Amygdala (tissue), 56 donors: ENCODE measurements around the gene CEP72.

Experiments used
- DNase-seq, 56 donors: peaks; one replicate each; lab custom pipeline; 2025; lab: John Stamatoyannopoulos, UW

CEP72 gene

DNA sequence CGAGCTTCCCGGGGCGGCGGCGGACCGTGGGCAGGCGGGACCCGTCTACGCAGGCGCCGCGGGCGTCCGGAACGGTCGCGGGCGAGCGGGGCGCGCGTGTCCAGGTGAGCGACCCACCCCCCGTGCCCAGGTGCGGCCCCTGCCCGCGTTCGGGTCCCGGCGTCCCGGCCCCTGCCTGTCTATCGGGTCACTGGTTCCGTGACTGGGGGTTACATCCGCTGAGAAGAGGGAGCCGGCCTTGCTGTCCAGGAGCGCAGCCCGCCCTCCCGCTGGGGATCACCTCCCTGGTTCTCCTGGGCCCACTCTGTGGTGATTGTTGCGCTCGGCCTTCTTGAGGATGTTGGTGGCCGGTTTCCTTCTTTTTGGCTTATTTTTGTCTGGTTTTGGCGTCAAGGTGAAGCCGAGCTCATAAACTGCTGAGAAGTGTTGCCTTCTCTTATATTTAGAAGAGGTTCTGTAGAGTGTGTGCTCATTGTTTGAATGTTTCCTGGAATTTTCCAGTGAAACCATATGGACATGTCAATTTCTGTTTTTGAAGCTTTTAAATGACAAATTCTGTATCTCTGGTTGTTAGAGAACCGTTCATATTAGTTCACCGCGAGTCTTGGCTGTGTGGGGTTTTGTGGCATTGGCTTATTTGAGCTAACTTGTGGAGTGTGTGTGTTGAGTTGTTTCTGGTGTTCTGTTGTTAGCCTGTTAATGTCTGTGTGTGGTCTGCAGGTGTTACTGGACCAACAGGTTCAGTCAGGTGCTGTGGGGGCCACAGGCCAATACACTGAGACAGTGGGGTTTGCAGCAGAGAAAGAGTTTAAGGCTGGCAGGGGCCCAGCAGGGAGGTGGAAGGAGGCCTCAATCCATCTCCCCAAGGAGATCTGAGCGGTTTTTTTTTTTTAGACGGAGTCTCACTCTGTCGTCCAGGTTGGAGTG lies 621 bp downstream of the CEP72 start:
- peak in 1 of 56 donors; percentile 56 for DNase-seq

GRCh38 chr5:616484-617039 lies 4.4 kb downstream of the CEP72 start:
- DNase-seq, result no peak

GRCh38 chr5:617896-618295 lies 5.8 kb downstream of the CEP72 start:
- DNase-seq, result no peak

- no peak for DNase-seq
Observed at GRCh38 chr5:618450-618849, 6.3 kb downstream of the CEP72 start.

DNA sequence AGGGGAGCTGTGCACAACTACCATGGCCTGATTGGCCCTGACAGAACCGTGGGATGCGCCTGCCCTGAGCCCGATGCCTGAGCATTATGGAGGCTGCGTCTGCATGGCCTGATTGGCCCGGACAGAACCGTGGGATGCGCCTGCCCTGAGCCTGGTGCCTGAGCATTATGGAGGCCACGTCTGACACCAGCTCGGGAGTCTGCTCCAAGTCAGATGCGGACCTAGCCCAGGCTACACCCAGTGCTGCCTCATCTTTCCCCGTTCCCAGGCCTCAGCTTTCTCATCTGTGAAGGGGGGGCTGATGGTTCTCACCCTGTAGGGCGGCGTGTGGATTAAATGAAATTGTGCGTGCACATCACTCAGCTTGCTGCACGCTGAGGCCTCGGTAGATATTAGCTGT lies 7.3 kb downstream of the CEP72 start:
- no peak for DNase-seq

DNA sequence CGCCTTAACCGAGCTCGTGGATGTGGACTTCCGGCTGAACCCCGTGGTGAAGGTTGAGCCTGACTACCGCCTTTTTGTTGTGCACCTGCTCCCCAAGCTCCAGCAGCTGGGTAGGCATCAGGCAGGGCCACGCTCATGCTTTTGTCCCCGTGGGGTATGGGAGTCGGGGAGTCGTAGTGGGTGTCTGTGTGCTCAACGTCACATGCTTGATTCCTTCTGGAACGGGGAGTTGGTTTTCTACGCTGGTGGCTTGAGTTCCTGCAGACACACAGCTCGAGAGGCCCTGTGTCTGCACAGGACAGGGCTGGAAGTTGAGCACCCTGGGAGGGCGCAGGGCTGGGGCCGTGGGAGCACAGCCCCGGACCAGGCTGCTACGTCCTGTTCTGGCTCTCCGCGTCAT lies 8.0 kb downstream of the CEP72 start:
- DNase-seq, result no peak

DNA sequence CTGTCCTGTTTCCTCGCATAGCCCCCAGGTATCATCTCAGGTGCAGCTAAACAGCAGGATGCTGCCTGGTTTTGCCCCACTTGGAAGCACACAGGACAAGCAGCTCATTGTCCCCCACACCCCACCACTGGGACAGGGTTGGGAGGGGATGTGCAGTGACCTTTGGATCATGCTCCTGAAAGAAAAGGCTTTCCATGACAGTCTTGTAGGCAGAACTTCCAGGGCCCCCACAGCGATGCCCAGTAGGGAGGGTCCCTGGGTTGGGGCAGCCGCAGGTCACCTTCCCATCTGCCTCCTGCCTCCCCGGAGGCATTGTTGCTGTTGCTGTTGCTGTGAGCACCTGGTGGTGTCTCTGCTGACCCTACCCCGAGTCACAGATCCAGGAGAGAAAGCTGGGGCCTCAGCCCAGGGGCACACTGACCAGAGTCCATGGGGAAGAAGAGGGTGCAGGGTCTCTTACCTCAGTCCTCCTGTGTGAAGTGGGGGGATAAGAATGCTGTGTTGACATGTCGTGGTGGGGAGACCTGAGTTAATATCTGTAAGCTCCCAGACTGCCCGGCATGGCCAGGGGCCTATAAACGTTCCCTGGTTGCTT lies 8.5 kb downstream of the CEP72 start:
- DNase-seq, result no peak

GRCh38 chr5:621341-621761 lies 9.2 kb downstream of the CEP72 start:
- no peak for DNase-seq

- no peak for DNase-seq
Observed at GRCh38 chr5:622359-622758, 10.2 kb downstream of the CEP72 start.

DNA sequence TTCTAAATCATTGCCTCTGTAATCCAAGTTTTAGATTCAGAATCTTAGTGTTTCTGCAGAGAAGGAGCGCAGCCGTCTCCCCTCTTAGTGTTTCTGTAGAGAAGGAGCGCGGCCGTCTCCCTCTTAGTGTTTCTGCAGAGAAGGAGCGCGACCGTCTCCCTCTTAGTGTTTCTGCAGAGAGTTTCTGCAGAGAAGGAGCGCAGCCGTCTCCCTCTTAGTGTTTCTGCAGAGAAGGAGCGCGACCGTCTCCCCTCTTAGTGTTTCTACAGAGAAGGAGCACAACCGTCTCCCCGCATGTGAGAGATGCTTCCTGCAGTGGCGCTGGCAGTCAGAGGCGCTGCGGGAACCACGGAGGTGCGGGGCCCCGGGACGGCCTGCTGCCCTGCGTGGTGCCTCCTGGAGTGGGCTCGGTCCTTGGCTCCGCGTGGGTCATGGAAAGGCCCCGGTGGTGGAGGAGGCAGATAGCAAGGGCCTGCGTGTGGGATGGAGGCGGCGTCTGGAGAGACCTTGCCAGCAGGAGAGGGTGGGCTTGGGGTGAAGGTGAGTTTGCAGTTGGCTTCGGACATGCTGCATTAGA lies 10.9 kb downstream of the CEP72 start:
- DNase-seq, result no peak

GRCh38 chr5:623531-623930 lies 11.4 kb downstream of the CEP72 start:
- no peak for DNase-seq

DNA sequence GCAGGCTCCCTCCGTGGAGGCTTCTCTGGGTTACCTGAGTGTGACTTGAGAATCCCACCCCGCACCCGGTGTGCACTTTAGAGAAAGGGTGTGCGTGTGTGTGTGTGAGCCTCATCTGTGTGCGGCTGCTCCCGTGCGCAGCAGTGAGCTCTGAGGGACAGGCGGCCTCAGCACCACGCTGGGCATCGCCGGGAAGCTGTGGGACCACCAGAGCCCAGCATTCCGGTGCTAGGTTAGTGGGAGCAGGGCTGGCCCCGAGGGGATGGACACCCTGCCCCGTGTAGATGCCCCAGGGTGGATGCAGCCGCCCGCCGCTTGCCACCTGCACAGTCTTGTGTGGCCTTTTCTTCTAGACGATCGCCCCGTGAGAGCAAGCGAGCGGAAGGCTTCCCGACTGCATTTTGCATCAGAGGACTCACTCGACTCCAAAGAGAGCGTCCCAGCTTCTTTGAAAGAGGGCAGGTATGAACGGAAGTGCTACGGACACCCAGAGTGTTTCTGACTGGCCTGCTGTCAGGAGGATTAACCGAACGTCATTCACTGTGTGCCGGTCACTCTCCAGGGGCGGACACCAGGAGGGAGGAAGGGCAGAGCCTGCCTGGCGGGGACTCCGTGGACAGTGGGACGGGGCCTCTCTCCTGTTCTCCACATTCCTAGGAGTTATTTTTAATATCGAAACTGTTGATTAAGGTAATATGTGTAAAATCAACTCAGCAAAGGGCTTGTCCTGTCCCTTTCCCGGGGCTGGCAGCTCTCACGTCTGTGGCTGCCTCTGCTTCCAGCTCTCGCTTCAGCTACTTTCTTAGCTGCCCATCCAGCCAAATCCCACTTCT lies 12.2 kb downstream of the CEP72 start:
- DNase-seq, result no peak

- DNase-seq, result no peak
Observed at GRCh38 chr5:624951-625230, 12.8 kb downstream of the CEP72 start.

DNA sequence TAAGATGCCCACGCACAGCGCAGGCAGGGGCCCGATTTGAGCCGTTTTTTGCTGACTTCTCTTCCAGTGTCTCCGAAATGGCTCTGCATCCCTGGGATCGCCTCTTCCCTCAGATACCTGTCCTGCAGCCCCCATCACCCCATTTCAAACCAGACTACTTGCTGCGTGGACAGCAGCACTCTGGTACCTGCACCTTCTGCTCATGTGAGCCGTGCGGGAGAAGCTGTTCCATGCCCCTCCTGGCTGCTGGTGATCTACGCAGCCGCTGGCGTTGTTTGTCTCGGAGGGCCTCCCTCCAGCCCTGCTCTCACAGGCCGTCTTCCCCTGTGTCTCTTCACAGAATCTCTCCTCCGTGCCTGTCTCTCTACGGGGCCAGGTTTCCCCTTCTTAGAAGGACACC lies 13.4 kb downstream of the CEP72 start:
- DNase-seq, result no peak

DNA sequence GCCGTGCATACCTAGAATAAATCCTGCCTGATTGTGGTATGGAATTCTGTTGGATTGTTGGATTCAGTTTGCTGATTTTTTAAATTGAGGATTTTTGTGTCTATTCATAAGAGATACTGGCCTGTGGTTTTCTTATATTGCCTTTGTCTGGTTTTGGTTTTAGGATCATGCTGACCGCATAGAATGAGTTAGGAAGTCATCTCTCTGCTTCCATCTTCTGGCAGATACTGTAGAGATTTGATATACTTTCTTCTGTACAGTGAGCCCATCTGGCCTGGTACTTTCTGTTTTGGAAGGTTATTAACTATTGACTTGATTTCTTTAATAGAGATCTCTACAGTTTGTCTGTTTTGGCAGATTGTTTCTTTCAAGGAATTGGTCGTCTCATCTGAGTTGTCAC lies 14.7 kb downstream of the CEP72 start:
- no peak for DNase-seq

DNA sequence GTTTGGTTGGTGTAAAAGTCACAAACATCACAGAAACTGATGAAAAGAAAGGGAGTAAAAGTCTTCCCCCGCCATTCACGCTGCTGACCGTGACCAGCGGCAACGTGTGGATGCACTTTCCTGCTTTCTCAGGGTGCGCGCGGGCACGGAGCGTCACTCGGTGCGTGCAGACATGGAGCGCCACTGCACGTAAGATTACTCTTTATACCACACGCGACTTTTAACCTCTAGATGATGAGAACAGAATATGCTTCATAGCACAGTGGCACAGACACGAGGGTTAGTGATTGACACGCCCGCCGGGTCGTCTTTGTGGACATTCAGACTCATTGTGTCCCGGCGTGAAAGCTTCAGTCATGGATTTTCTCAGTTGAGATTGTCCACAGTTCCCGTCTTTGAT lies 15.7 kb downstream of the CEP72 start:
- no peak for DNase-seq

DNA sequence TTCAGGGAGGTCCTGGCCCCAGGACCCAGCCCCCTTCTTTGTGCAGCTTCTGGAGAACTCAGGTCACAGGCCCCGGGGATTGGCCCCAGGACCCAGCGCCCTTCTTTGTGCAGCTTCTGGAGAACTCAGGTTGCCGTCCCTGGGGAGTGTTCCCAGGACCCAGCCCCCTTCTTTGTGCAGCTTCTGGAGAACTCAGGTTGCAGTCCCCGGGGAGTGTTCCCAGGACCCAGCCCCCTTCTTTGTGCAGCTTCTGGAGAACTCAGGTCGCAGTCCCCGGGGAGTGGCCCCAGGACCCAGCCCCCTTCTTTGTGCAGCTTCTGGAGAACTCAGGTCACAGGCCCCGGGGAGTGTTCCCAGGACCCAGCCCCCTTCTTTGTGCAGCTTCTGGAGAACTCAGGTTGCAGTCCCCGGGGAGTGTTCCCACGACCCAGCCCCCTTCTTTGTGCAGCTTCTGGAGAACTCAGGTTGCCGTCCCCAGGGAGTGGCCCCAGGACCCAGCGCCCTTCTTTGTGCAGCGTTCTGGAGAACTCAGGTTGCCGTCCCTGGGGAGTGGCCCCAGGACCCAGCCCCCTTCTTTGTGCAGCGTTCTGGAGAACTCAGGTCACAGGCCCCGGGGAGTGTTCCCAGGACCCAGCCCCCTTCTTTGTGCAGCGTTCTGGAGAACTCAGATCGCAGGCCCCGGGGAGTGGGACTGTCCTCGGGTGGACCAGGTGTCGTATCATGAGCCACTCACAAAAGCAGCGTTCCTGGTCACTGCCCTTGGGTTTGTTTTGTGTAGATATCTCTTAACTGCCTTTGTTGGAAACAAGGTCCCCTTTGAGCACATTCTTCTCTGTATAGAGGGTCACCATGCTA lies 16.4 kb downstream of the CEP72 start:
- peak in 1 of 56 donors; percentile 13 for DNase-seq

DNA sequence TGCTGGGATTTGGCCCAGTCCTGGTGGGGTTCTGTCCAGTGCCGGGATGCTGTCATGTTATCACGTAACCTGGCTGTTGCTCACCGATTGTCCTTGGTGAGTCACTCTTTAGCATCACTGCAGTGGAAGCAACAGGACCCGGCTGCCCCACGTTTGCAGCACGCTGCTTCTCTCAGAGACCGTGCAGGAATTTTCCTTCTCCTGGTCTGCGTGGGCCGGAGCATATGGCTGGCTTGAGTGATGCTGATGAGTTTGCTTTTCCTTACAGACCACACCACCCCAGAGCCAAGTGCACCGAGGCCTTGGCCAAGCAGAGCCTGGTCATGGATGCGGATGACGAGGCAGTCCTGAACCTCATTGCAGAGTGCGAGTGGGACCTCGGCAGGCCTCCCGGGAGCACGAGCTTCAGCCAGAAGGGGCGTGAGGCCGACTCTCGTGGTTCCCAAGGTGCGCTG lies 21.4 kb downstream of the CEP72 start:
- DNase-seq, result no peak

GRCh38 chr5:634191-634590 lies 22.1 kb downstream of the CEP72 start:
- DNase-seq, result no peak
